G401 (cell line): Measurements from ENCODE around the gene CUX1. TPM values are rescaled to one million over a fixed set of nuclear protein-coding genes. Genes with fewer than 3 reads are reported as not detected.
"Not testable (repeated sequence)": the region's sequence is repeated elsewhere in the genome, so short reads cannot be mapped to it uniquely, and the experiment has no call there.

Experiments
- DNase-seq: peaks from one replicate; pipeline ENCODE4 v3.0.0-alpha.2; 2015; ENCODE audit warnings: low spot score
- in situ Hi-C: cut with HindIII; loops from 2 replicates; pipeline ENCODE4 v1.10.0; 2016; ENCODE audit warnings: low sequenced_read_pairs, mixed read lengths
- total RNA-seq: library from RNA; depleted of rRNA; stranded (reverse); fragments of >200 nt; shearing (Covaris generic); gene quantifications from 2 replicates; pipeline ENCODE4 v1.2.3, GENCODE V29; 2014

The CUX1 gene
- total RNA-seq, 1 experiment from 2014 or later, result 23.2 TPM

- DNase-seq, result peak; percentile 53
- in situ Hi-C loops, result no loop called here
Observed at GRCh38 chr7:101818287-101819071, 1.1 kb downstream of the CUX1 start.

GRCh38 chr7:101819183-101819582 is 1.8 kb downstream of the CUX1 start:
- DNase-seq, result no peak
- in situ Hi-C loops, result no loop called here

- DNase-seq, result peak; percentile 70
- in situ Hi-C loops, result no loop called here
Observed at GRCh38 chr7:101819913-101820522, 2.6 kb downstream of the CUX1 start.

GRCh38 chr7:101820703-101821102 is 3.3 kb downstream of the CUX1 start:
- peak; percentile 70 for DNase-seq
- in situ Hi-C loops, result no loop called here

- DNase-seq, in situ Hi-C loops: not testable (repeated sequence)
Observed at GRCh38 chr7:101822632-101823031, 5.2 kb downstream of the CUX1 start.

GRCh38 chr7:101823096-101823495 is 5.7 kb downstream of the CUX1 start:
- no peak for DNase-seq
- in situ Hi-C loops, result no loop called here

- DNase-seq, result no peak
- in situ Hi-C loops, result no loop called here
Observed at GRCh38 chr7:101823596-101823995, 6.2 kb downstream of the CUX1 start.

- in situ Hi-C loops, result no loop called here
- DNase-seq, result no peak
Observed at GRCh38 chr7:101824440-101824839, 7.0 kb downstream of the CUX1 start.

GRCh38 chr7:101826081-101826835 is 8.8 kb downstream of the CUX1 start:
- in situ Hi-C loops, result no loop called here
- peak; percentile 51 for DNase-seq

GRCh38 chr7:101828301-101829020 is 11.0 kb downstream of the CUX1 start:
- in situ Hi-C loops, result no loop called here
- DNase-seq, result no peak

- in situ Hi-C loops, result no loop called here
- DNase-seq, result no peak
Observed at GRCh38 chr7:101829374-101829773, 11.9 kb downstream of the CUX1 start.

- in situ Hi-C loops, result no loop called here
- no peak for DNase-seq
Observed at GRCh38 chr7:101829821-101830220, 12.4 kb downstream of the CUX1 start.

GRCh38 chr7:101831396-101831795 is 14.0 kb downstream of the CUX1 start:
- in situ Hi-C loops, DNase-seq: not testable (repeated sequence)

GRCh38 chr7:101832205-101832631 is 14.8 kb downstream of the CUX1 start:
- DNase-seq, result no peak

GRCh38 chr7:101832685-101833375 is 15.4 kb downstream of the CUX1 start:
- DNase-seq, result no peak
- in situ Hi-C loops, result no loop called here

More at GRCh38 chr7:101832205-101832631, 14.8 kb downstream of the CUX1 start:
- in situ Hi-C loops, result no loop called here

- in situ Hi-C loops, result no loop called here
Observed at GRCh38 chr7:101833799-101834198, 16.4 kb downstream of the CUX1 start.

GRCh38 chr7:101835136-101835535 is 17.7 kb downstream of the CUX1 start:
- DNase-seq, result no peak
- in situ Hi-C loops, result no loop called here

More at GRCh38 chr7:101833799-101834198, 16.4 kb downstream of the CUX1 start:
- DNase-seq, result no peak

GRCh38 chr7:101837433-101837832 is 20.0 kb downstream of the CUX1 start:
- DNase-seq, in situ Hi-C loops: not testable (repeated sequence)
